Sigmoid colon (tissue), 7 donors: ENCODE measurements around the gene CC2D1B. TPM values are rescaled to one million over a fixed set of nuclear protein-coding genes. Genes with fewer than 3 reads are reported as not detected.

Experiments used
- DNase-seq: peaks from one replicate; pipeline ENCODE4 v3.0.0-alpha.2; 2019
- H3K27ac ChIP-seq, 4 donors: fragments of 200-600 bp; sonication (generic); one replicate each; pipeline ENCODE4 v1.5.1; 2016 to 2019; ENCODE audit warnings: mild to moderate bottlenecking in 1 of 4
- H3K27me3 ChIP-seq, 3 donors: fragments of 200-600 bp; sonication (generic); one replicate each; pipeline ENCODE4 v1.5.1; 2019; ENCODE audit warnings: mild to moderate bottlenecking in 1 of 3
- H3K36me3 ChIP-seq, 4 donors: fragments of 200-600 bp; sonication (generic); one replicate each; pipeline ENCODE4 v1.5.1; 2016 to 2019
- H3K4me1 ChIP-seq, 4 donors: fragments of 200-600 bp; sonication (generic); one replicate each; pipeline ENCODE4 v1.5.1; 2017 to 2019
- H3K4me3 ChIP-seq, 4 donors: fragments of 200-600 bp; sonication (generic); one replicate each; pipeline ENCODE4 v1.5.1; 2017 to 2019; ENCODE audit warnings: mild to moderate bottlenecking in 2 of 4, moderate library complexity in 1 of 4
- H3K9me3 ChIP-seq, 4 donors: fragments of 200-600 bp in 3 of 4; sonication (generic) in 3 of 4; one replicate each; pipeline versions ENCODE4 v1.5.1 to v1.6.1; 2013 to 2019
- CTCF ChIP-seq, 4 experiments: fragments of 450-650 bp in 3 of 4; fragments of 200-600 bp in 1 of 4; IDR thresholded peaks; one replicate each; pipeline ENCODE4 v1.5.1; 2016 to 2019; ENCODE audit warnings: antibody characterized with exemption in 4 of 4, mild to moderate bottlenecking in 3 of 4, moderate library complexity in 2 of 4
- EP300 ChIP-seq, 4 donors: sonication (generic); formaldehyde crosslinking; IDR thresholded peaks; one replicate each; pipeline ENCODE4 v1.6.1; 2017; ENCODE audit warnings: antibody characterized with exemption in 4 of 4
- POLR2A ChIP-seq, 2 donors: fragments of 450-650 bp; IDR thresholded peaks; one replicate each; pipeline ENCODE4 v1.6.1; 2016; ENCODE audit warnings: antibody characterized with exemption in 2 of 2, mild to moderate bottlenecking in 2 of 2, moderate library complexity in 2 of 2
- POLR2AphosphoS5 ChIP-seq, 4 donors: sonication (generic); formaldehyde crosslinking; IDR thresholded peaks; one replicate each; pipeline ENCODE4 v1.6.1; 2017; ENCODE audit warnings: antibody characterized with exemption in 4 of 4
- WGBS, 2 donors: extraction: QIAGEN DNeasy Blood & Tissue Kit; methylation state at CpG; one replicate each; pipeline ENCODE4 v1.1.7; 2013; 5-methylcytosine and 5-hydroxymethylcytosine counted together
- intact Hi-C: fragments of 100-400 bp; cut with DNase I; formaldehyde crosslinking; loops from one replicate; pipeline ENCODE4 v1.15.1; 2023
- polyA plus RNA-seq, 3 donors: library from polyadenylated mRNA; stranded (reverse); fragments of 200-250 nt; gene quantifications; one replicate each; pipeline ENCODE4 v1.2.3, GENCODE V29; 2013
- total RNA-seq, 4 donors: library from RNA; depleted of rRNA; stranded (reverse); fragments of >200 nt; gene quantifications; one replicate each; pipeline ENCODE4 v1.1.0, GENCODE V29; 2016
- donor health status: healthy with polysubstance abuse.
- donor health status: Bipolar disorder and iron deficiency.
- donor health status: healthy.

The CC2D1B gene
- total and polyA plus RNA-seq, 7 donors: 14.4 to 26.2 (median 19.2) TPM

- WGBS, 2 donors: 3 to 8% methylated on average over 51 of the region's 51 CpGs
- no peaks in the 10 kb centered on the region for H3K36me3 ChIP-seq
These were observed 2.6 kb upstream of the CC2D1B start for GRCh38 chr1:52368383-52369172.

GRCh38 chr1:52367272-52367671, 1.3 kb upstream of the CC2D1B start:
- 90 to 96% methylated on average over 5 of the region's 5 CpGs for WGBS, 2 donors
- Histone ChIP-seq H3K9me3 (no peaks in the 10 kb centered on the region), H3K36me3 (peaks cover 3 to 7% (median 6%) of the 10 kb centered on the region in 4 donors), H3K4me1 (peaks cover 0 to 24% (median 21%) of the 10 kb centered on the region in 4 donors), H3K27me3 (no peaks in the 10 kb centered on the region), H3K4me3 (no peak overlapping the region), H3K27ac (no peak overlapping the region)
- intact Hi-C loops: loop anchor here (1.0 to 5.0 kb wide), 2 partner anchors 37 to 225 kb away; partner anchors contain the start of genes ORC1, PRPF38A and ZFYVE9
- no peak for DNase-seq
- no peak for TF ChIP-seq CTCF (IDR thresholded peaks at IDR 0.05)
- TF ChIP-seq POLR2A (IDR thresholded peaks at IDR 0.05): no peak
- TF ChIP-seq EP300 (IDR thresholded peaks at IDR 0.05): no peak
- no peak for TF ChIP-seq POLR2AphosphoS5 (IDR thresholded peaks at IDR 0.05)

More at GRCh38 chr1:52368383-52369172, 2.6 kb upstream of the CC2D1B start:
- Histone ChIP-seq H3K27me3 (no peaks in the 10 kb centered on the region), H3K4me3 (peak overlapping the region; percentile 2 to 46 (median 39)), H3K4me1 (peaks cover 0 to 24% (median 21%) of the 10 kb centered on the region in 4 donors), H3K9me3 (no peaks in the 10 kb centered on the region), H3K27ac (peak overlapping the region in 1 of 4 donors; percentile 39)
- DNase-seq: no peak
- TF ChIP-seq EP300 (IDR thresholded peaks at IDR 0.05) (no peak), CTCF (IDR thresholded peaks at IDR 0.05) (no peak), POLR2A (IDR thresholded peaks at IDR 0.05) (no peak), POLR2AphosphoS5 (IDR thresholded peaks at IDR 0.05) (no peak)
- intact Hi-C loops: loop anchor here (5.0 kb wide), 1 partner anchor 226 kb away; the partner anchor contains the start of gene ZFYVE9

GRCh38 chr1:52366517-52366827, 467 bp upstream of the CC2D1B start:
- Histone ChIP-seq H3K4me3 (peak overlapping the region; percentile 80 to 96 (median 95)), H3K27ac (peak overlapping the region; percentile 93 to 96 (median 94)), H3K4me1 (peaks cover 0 to 24% (median 21%) of the 10 kb centered on the region in 4 donors), H3K9me3 (no peaks in the 10 kb centered on the region), H3K27me3 (no peaks in the 10 kb centered on the region), H3K36me3 (peaks cover 7 to 15% (median 14%) of the 10 kb centered on the region in 4 donors)
- no peak for DNase-seq
- TF ChIP-seq CTCF (IDR thresholded peaks at IDR 0.05) (no peak), POLR2AphosphoS5 (IDR thresholded peaks at IDR 0.05) (no peak), POLR2A (IDR thresholded peaks at IDR 0.05) (no peak), EP300 (IDR thresholded peaks at IDR 0.05) (no peak)
- WGBS, 2 donors: 17 to 21% methylated on average over 8 of the region's 8 CpGs
- intact Hi-C loops: loop anchor here (5.0 kb wide), 1 partner anchor 224 kb away; the partner anchor contains the start of gene ZFYVE9

- no peaks in the 10 kb centered on the region for H3K9me3 ChIP-seq
- H3K27me3 ChIP-seq: no peaks in the 10 kb centered on the region
- DNase-seq: peak; percentile 87
- peaks cover 0 to 24% (median 21%) of the 10 kb centered on the region in 4 donors for H3K4me1 ChIP-seq
- TF ChIP-seq POLR2A (IDR thresholded peaks at IDR 0.05) (no peak), POLR2AphosphoS5 (IDR thresholded peaks at IDR 0.05) (peak in 3 of 4 donors; percentile 40 to 70 (median 58)), EP300 (IDR thresholded peaks at IDR 0.05) (peak in 1 of 4 donors; percentile 15)
- WGBS, 2 donors: 7 to 9% methylated on average over 22 of the region's 22 CpGs
- intact Hi-C loops: loop anchor here (5.0 kb wide), 1 partner anchor 223 kb away; the partner anchor contains the start of gene ZFYVE9
- H3K36me3 ChIP-seq: peaks cover 17 to 28% (median 26%) of the 10 kb centered on the region in 4 donors
- H3K4me3 ChIP-seq: peak overlapping the region; percentile 80 to 96 (median 95)
- H3K27ac ChIP-seq: peak overlapping the region; percentile 93 to 96 (median 94)
These were observed 797 bp downstream of the CC2D1B start for GRCh38 chr1:52365071-52365745.
